OCI-LY1 (cell line): ENCODE results near the gene ETV6.

Experiments
- H2AFZ ChIP-seq: fragments of 200-600 bp; sonication (generic), shearing (Covaris generic); 2 replicates; pipeline ENCODE4 v1.6.0; 2014; ENCODE audit warnings: antibody characterized with exemption, mild to moderate bottlenecking, low read length
- H3F3A ChIP-seq: fragments of 200-600 bp; sonication (generic), shearing (Covaris generic); 2 replicates; pipeline ENCODE4 v1.6.0; 2014; ENCODE audit warnings: mild to moderate bottlenecking, antibody characterized with exemption, low read length, moderate library complexity; ENCODE audit not compliant: insufficient read depth
- H3K27ac ChIP-seq: fragments of 200-600 bp; sonication (generic); 2 replicates; pipeline ENCODE4 v1.5.1; 2014; ENCODE audit warnings: low read length, mixed run types, mild to moderate bottlenecking, low read depth; ENCODE audit not compliant: poor library complexity, severe bottlenecking
- H3K27me3 ChIP-seq: fragments of 200-600 bp; sonication (generic); 2 replicates; pipeline ENCODE4 v1.6.0; 2014; ENCODE audit warnings: antibody characterized with exemption, mild to moderate bottlenecking, low read length, moderate library complexity; ENCODE audit not compliant: insufficient read depth
- H3K36me3 ChIP-seq: fragments of 200-600 bp; sonication (generic); 2 replicates; pipeline ENCODE4 v1.6.1; 2014; ENCODE audit warnings: mild to moderate bottlenecking, antibody characterized with exemption, low read length, moderate library complexity, mixed read lengths; ENCODE audit not compliant: insufficient read depth
- H3K4me1 ChIP-seq: fragments of 200-600 bp; sonication (generic); 2 replicates; pipeline ENCODE4 v1.5.1; 2014; ENCODE audit warnings: mild to moderate bottlenecking, low read length, moderate library complexity; ENCODE audit not compliant: insufficient read depth, severe bottlenecking
- H3K4me2 ChIP-seq: fragments of 200-600 bp; sonication (generic), shearing (Covaris generic); 2 replicates; pipeline ENCODE4 v1.6.1; 2014; ENCODE audit warnings: low read length
- H3K4me3 ChIP-seq: fragments of 200-600 bp; sonication (generic); 2 replicates; pipeline ENCODE4 v1.5.1; 2014; ENCODE audit warnings: low read length, low read depth, mild to moderate bottlenecking, mixed read lengths; ENCODE audit not compliant: poor library complexity, severe bottlenecking
- H3K79me2 ChIP-seq: fragments of 200-600 bp; shearing (Covaris generic); 2 replicates; pipeline ENCODE4 v1.6.1; 2016; ENCODE audit warnings: mixed run types, low read length, mixed read lengths; ENCODE audit not compliant: insufficient read depth
- H3K9ac ChIP-seq: fragments of 200-600 bp; sonication (generic), shearing (Covaris generic); 2 replicates; pipeline ENCODE4 v1.6.1; 2014; ENCODE audit warnings: mild to moderate bottlenecking, low read length, mixed read lengths
- H3K9me2 ChIP-seq: fragments of 200-600 bp; sonication (generic), shearing (Covaris generic); 2 replicates; pipeline ENCODE4 v1.6.1; 2014; ENCODE audit warnings: low read depth, mild to moderate bottlenecking, low read length, mixed read lengths
- H3K9me3 ChIP-seq: fragments of 200-600 bp; shearing (Covaris generic); 2 replicates; pipeline ENCODE4 v1.6.1; 2014; ENCODE audit warnings: low read length, mixed read lengths
- H4K20me1 ChIP-seq: fragments of 200-600 bp; sonication (generic), shearing (Covaris generic); 2 replicates; pipeline ENCODE4 v1.6.0; 2016; ENCODE audit warnings: mild to moderate bottlenecking, low read length; ENCODE audit not compliant: insufficient read depth
- EZH2 ChIP-seq: fragments of 200-600 bp; sonication (generic), shearing (Covaris generic); IDR thresholded peaks from 2 replicates; pipeline ENCODE4 v1.8.0; 2017; ENCODE audit warnings: borderline replicate concordance, mixed run types, mild to moderate bottlenecking, antibody characterized with exemption, low read length, moderate library complexity, mixed read lengths
- TF ChIP-seq, protein P1 (sequence below): fragments of 200-600 bp; sonication (generic), shearing (Covaris generic); IDR thresholded peaks from 2 replicates; pipeline ENCODE4 v1.5.1; 2017; ENCODE audit warnings: mild to moderate bottlenecking, antibody characterized with exemption, low read length, moderate library complexity, mixed read lengths

ETV6 gene

DNA sequence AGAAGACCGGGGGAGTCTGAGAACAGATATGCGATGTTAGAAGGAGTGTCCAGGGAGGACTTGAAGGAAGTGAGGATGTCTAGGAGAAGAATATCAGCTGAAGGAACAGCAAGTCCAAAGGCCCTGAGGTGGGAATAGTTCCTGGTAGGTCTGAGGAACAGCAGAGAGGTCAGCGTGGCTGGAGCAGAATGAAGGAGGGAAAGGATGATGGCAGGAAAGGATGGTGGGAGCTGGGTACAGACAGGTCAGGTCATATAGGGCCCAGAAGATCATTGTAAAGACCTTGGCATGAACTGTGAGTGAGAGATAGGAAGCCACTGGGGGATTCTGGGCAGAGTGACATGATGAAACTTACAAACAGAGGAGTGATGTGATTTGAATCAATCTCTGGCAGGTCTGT is 171.0 kb downstream of the ETV6 start:
- Histone ChIP-seq H3K27ac (peak overlapping the region; percentile 94), H3F3A (no peaks in the 10 kb centered on the region), H3K9me2 (no peaks in the 10 kb centered on the region), H3K9me3 (no peaks in the 10 kb centered on the region), H3K4me1 (peaks cover 87% of the 10 kb centered on the region), H3K4me3 (no peak overlapping the region), H3K36me3 (no peaks in the 10 kb centered on the region), H4K20me1 (no peaks in the 10 kb centered on the region), H2AFZ (no peak overlapping the region), H3K9ac (no peak overlapping the region), H3K4me2 (no peak overlapping the region), H3K79me2 (no peaks in the 10 kb centered on the region), H3K27me3 (no peaks in the 10 kb centered on the region)
- no peak for TF ChIP-seq EZH2
- TF ChIP-seq, protein P1, sequence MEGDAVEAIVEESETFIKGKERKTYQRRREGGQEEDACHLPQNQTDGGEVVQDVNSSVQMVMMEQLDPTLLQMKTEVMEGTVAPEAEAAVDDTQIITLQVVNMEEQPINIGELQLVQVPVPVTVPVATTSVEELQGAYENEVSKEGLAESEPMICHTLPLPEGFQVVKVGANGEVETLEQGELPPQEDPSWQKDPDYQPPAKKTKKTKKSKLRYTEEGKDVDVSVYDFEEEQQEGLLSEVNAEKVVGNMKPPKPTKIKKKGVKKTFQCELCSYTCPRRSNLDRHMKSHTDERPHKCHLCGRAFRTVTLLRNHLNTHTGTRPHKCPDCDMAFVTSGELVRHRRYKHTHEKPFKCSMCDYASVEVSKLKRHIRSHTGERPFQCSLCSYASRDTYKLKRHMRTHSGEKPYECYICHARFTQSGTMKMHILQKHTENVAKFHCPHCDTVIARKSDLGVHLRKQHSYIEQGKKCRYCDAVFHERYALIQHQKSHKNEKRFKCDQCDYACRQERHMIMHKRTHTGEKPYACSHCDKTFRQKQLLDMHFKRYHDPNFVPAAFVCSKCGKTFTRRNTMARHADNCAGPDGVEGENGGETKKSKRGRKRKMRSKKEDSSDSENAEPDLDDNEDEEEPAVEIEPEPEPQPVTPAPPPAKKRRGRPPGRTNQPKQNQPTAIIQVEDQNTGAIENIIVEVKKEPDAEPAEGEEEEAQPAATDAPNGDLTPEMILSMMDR = no peak

DNA sequence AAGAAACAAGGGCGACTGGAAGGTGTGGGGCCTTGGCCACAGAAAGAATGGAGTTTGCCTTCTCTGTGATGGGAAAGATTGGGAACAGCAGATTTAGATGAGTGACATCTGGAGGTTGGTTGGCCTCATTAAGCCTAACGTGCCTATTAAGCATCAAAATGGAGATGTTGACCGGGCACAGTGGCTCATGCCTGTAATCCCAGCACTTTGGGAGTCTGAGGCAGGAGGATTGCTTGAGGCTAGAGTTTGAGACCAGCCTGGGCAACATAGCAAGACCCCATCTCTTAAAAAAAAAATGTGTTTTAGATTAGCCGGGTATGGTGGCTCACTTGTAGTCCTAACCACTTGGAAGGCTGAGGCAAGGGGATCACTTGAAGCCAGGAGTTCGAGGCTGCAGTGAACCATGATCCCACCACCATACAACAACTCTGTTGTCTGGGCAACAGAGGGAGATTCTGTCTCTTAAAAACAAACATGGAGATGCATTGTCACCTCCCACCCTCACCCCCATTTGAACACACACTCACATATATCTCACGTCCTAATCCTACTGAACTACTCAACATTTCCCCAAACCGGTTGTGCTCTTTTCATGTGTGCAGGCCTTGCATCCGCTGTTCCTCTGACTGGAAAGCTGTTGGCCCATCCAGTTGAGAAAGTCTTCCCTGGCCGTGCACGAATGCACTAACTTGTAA is 172.1 kb downstream of the ETV6 start:
- no peaks in the 10 kb centered on the region for H3K79me2 ChIP-seq
- peak overlapping the region; percentile 94 for H3K27ac ChIP-seq
- H2AFZ ChIP-seq = no peak overlapping the region
- H3K9ac ChIP-seq = peak overlapping the region; percentile 59; the same call in 1 of the 2 replicates
- peak overlapping the region; percentile 14 for H3K4me3 ChIP-seq
- no peaks in the 10 kb centered on the region for H3K27me3 ChIP-seq
- H3K9me2 ChIP-seq = no peaks in the 10 kb centered on the region
- peak overlapping the region; percentile 50 for H3K4me2 ChIP-seq
- peaks cover 93% of the 10 kb centered on the region for H3K4me1 ChIP-seq
- no peaks in the 10 kb centered on the region for H3K36me3 ChIP-seq
- no peak for TF ChIP-seq EZH2
- TF ChIP-seq, protein P1 = no peak
- H3F3A ChIP-seq = no peaks in the 10 kb centered on the region
- no peaks in the 10 kb centered on the region for H4K20me1 ChIP-seq
- H3K9me3 ChIP-seq = no peaks in the 10 kb centered on the region

DNA sequence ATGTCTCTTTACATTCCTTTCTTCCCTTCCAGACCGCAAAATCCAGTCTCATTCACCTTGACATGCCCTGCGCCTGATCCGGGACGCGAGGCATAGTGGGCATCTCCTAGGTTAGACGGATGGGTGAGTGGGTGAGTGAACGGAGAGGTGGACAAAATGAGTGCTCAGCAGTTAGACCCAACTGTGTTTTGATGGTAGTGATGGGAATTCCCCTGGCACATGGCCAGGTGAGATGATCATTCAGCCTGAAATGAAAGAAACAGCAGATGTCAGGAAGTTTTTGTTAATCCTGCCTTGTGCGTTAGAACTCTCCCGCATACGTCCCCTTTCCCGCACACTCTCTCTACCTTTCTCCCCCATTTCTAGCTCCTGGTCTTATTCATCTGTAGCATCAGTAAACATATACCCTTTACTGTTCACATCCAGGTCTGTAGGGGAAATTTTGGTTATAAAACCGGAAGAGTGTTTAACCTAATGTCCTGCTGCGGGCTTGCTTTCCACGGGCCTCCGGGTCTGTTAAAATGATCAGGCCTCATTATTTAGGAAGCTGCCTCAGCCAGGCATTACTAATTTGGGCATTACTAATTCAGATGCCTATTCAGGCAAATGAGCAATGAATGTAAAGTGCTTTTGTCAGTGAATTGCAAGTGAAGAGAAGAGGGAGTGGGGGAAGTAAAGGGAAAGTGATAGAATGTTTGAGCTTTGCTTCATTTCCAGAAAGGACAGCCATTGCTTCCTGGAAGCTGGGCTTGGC is 172.8 kb downstream of the ETV6 start:
- H3K27me3 ChIP-seq = no peaks in the 10 kb centered on the region
- H2AFZ ChIP-seq = no peak overlapping the region
- no peak for TF ChIP-seq EZH2
- TF ChIP-seq, protein P1 = no peak
- no peaks in the 10 kb centered on the region for H3K79me2 ChIP-seq
- no peaks in the 10 kb centered on the region for H3F3A ChIP-seq
- H3K27ac ChIP-seq = peak overlapping the region; percentile 94
- H3K9me3 ChIP-seq = no peaks in the 10 kb centered on the region
- peaks cover 98% of the 10 kb centered on the region for H3K4me1 ChIP-seq
- H4K20me1 ChIP-seq = no peaks in the 10 kb centered on the region
- H3K4me2 ChIP-seq = peak overlapping the region; percentile 50
- no peaks in the 10 kb centered on the region for H3K9me2 ChIP-seq
- H3K4me3 ChIP-seq = peak overlapping the region; percentile 19
- H3K36me3 ChIP-seq = no peaks in the 10 kb centered on the region
- H3K9ac ChIP-seq = peak overlapping the region; percentile 59
